ENCODE results near the gene CIPC.

The CIPC gene

GRCh38 chr14:77065851-77066577, 32.0 kb upstream of the CIPC start:
- Mint-ChIP-seq H3K4me1 (no peaks in the 10 kb centered on the region), H3K4me3 (no peak overlapping the region), H3K27ac (no peak overlapping the region), H3K9me3 (no peaks in the 10 kb centered on the region), H3K36me3 (no peaks in the 10 kb centered on the region)
- ATAC-seq (no peak), DNase-seq (ENCODE audit: low spot score in 2 of 2) (no peak)

GRCh38 chr14:77066578-77067172, 31.4 kb upstream of the CIPC start:
- Mint-ChIP-seq H3K4me3 (no peak overlapping the region), H3K4me1 (no peaks in the 10 kb centered on the region), H3K27ac (no peak overlapping the region), H3K9me3 (no peaks in the 10 kb centered on the region), H3K36me3 (no peaks in the 10 kb centered on the region)
- DNase-seq (ENCODE audit: low spot score in 2 of 2), result no peak
- no peak for ATAC-seq

GRCh38 chr14:77067632-77068516, 30.2 kb upstream of the CIPC start:
- Mint-ChIP-seq H3K36me3 (no peaks in the 10 kb centered on the region), H3K4me1 (no peaks in the 10 kb centered on the region), H3K9me3 (no peaks in the 10 kb centered on the region), H3K4me3 (no peak overlapping the region), H3K27ac (no peak overlapping the region)
- peak; percentile 69 for ATAC-seq
- peak; percentile 29 to 69 for DNase-seq (ENCODE audit: low spot score in 2 of 2)

DNA sequence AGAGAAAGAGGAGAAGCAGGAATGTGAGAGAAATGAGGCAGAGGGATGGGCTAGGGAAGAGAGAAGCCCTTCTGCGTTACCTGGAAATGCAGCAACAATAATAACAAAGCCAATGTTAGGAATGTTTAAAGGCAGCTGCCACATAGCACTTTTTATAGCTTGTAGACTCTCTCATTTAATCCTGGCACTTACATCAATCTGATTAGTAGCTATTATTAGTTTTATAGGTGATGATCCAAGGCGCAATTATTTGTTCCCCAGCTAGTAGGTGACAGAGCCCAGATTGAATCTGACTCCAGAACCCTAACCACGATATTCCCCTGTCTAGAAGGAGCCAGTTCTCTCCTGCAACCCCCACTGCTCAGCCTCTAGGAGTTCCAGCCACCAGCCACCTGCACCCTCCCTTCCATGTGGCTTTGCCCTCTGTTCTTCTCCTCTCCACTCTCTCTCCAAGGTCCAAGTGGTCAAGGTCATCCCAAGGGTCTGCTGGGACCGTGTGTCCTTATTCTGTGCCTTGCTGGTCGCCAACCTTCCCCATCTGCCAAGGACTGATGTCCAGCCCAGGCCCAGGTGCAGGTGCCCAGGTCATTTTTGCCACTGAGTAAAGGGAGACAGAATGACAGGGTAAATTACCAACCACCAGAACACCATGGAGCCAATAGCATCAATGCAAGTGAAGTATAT, 29.4 kb upstream of the CIPC start:
- DNase-seq (ENCODE audit: low spot score in 2 of 2), result no peak
- no peaks in the 10 kb centered on the region for H3K9me3 Mint-ChIP-seq
- H3K27ac Mint-ChIP-seq, result no peak overlapping the region
- H3K4me1 Mint-ChIP-seq, result no peaks in the 10 kb centered on the region
- ATAC-seq, result no peak
- H3K4me3 Mint-ChIP-seq, result no peak overlapping the region
- no peaks in the 10 kb centered on the region for H3K36me3 Mint-ChIP-seq

GRCh38 chr14:77069551-77069950, 28.5 kb upstream of the CIPC start:
- no peak overlapping the region for H3K27ac Mint-ChIP-seq

DNA sequence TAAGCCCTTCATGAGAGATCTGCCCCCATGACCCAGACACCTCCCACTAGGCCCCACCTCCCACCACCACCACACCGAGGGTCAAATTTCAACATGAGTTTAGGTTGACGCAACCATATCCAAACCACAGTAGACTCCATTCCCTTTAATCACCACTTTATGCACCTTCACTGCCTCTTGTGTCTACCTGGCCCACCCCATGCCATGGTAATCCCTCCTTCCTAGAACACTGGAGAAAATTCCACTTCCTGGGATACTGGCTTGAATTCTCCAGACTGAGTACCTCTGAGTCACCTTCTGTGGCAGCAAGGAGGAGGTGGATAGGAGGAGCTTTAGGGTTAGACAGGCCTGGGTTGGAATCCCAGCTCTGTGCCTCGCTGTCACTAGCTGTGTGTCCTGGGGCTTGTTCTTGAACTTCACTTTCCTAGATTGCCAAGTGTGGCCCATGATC, 26.1 kb upstream of the CIPC start:
- Mint-ChIP-seq H3K4me3 (no peak overlapping the region), H3K27ac (no peak overlapping the region), H3K36me3 (no peaks in the 10 kb centered on the region), H3K9me3 (no peaks in the 10 kb centered on the region), H3K4me1 (no peaks in the 10 kb centered on the region)
- DNase-seq (ENCODE audit: low spot score in 2 of 2) (no peak), ATAC-seq (no peak)

More at GRCh38 chr14:77069551-77069950, 28.5 kb upstream of the CIPC start:
- no peak for DNase-seq (ENCODE audit: low spot score in 2 of 2)
- H3K36me3 Mint-ChIP-seq, result no peaks in the 10 kb centered on the region
- H3K4me3 Mint-ChIP-seq, result no peak overlapping the region
- no peak for ATAC-seq
- no peaks in the 10 kb centered on the region for H3K4me1 Mint-ChIP-seq
- H3K9me3 Mint-ChIP-seq, result no peaks in the 10 kb centered on the region

- H3K4me3 Mint-ChIP-seq, result no peak overlapping the region
- no peaks in the 10 kb centered on the region for H3K36me3 Mint-ChIP-seq
- no peak overlapping the region for H3K27ac Mint-ChIP-seq
- no peaks in the 10 kb centered on the region for H3K4me1 Mint-ChIP-seq
- no peak for ATAC-seq
- H3K9me3 Mint-ChIP-seq, result no peaks in the 10 kb centered on the region
- DNase-seq (ENCODE audit: low spot score in 2 of 2), result no peak
Measured at GRCh38 chr14:77074969-77075368, 23.1 kb upstream of the CIPC start.

GRCh38 chr14:77076113-77076631, 21.9 kb upstream of the CIPC start:
- ATAC-seq, result no peak
- Mint-ChIP-seq H3K27ac (no peak overlapping the region), H3K4me1 (no peaks in the 10 kb centered on the region), H3K4me3 (no peak overlapping the region), H3K36me3 (no peaks in the 10 kb centered on the region), H3K9me3 (no peaks in the 10 kb centered on the region)
- no peak for DNase-seq (ENCODE audit: low spot score in 2 of 2)

- DNase-seq (ENCODE audit: low spot score in 2 of 2), result no peak
Measured at GRCh38 chr14:77077040-77077439, 21.0 kb upstream of the CIPC start.

GRCh38 chr14:77082356-77082755, 15.7 kb upstream of the CIPC start:
- H3K4me1 Mint-ChIP-seq, result no peaks in the 10 kb centered on the region
- H3K4me3 Mint-ChIP-seq, result no peak overlapping the region
- ATAC-seq (no peak), DNase-seq (ENCODE audit: low spot score in 2 of 2) (no peak)
- H3K9me3 Mint-ChIP-seq, result no peaks in the 10 kb centered on the region
- no peak overlapping the region for H3K27ac Mint-ChIP-seq
- no peaks in the 10 kb centered on the region for H3K36me3 Mint-ChIP-seq

More at GRCh38 chr14:77077040-77077439, 21.0 kb upstream of the CIPC start:
- Mint-ChIP-seq H3K9me3 (no peaks in the 10 kb centered on the region), H3K4me1 (no peaks in the 10 kb centered on the region), H3K4me3 (no peak overlapping the region), H3K36me3 (no peaks in the 10 kb centered on the region), H3K27ac (no peak overlapping the region)
- no peak for ATAC-seq

DNA sequence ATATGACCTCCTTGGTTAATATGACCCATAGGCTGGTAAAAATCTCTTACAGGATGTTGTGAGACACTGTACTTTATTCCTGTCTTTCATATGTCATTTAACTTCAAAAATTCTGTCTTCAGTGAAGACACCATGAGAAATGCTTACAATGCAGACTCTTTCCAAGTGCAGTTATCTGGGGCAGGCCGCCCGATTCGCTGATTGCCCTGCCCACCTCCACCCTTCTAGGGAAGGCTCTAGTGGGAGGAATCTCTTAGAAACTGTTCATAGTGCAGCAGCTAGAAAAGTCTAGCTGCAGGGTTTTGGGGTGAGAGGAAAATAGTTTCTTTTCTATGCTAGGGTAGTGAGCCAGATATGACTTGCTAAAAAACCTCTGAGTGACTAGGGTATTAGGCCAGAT, 15.0 kb upstream of the CIPC start:
- H3K4me1 Mint-ChIP-seq, result no peaks in the 10 kb centered on the region
- no peak for ATAC-seq
- H3K27ac Mint-ChIP-seq, result no peak overlapping the region
- no peaks in the 10 kb centered on the region for H3K9me3 Mint-ChIP-seq
- no peak for DNase-seq (ENCODE audit: low spot score in 2 of 2)
- H3K4me3 Mint-ChIP-seq, result no peak overlapping the region
- no peaks in the 10 kb centered on the region for H3K36me3 Mint-ChIP-seq

- Mint-ChIP-seq H3K27ac (no peak overlapping the region), H3K4me3 (no peak overlapping the region), H3K9me3 (no peaks in the 10 kb centered on the region), H3K36me3 (no peaks in the 10 kb centered on the region), H3K4me1 (no peaks in the 10 kb centered on the region)
- ATAC-seq (no peak), DNase-seq (ENCODE audit: low spot score in 2 of 2) (no peak)
Measured at GRCh38 chr14:77084985-77085384, 13.1 kb upstream of the CIPC start.

- Mint-ChIP-seq H3K27ac (no peak overlapping the region), H3K9me3 (no peaks in the 10 kb centered on the region), H3K4me1 (no peaks in the 10 kb centered on the region), H3K4me3 (no peak overlapping the region), H3K36me3 (no peaks in the 10 kb centered on the region)
- DNase-seq (ENCODE audit: low spot score in 2 of 2) (no peak), ATAC-seq (no peak)
Measured at GRCh38 chr14:77085538-77085937, 12.5 kb upstream of the CIPC start.

GRCh38 chr14:77086017-77086727, 11.9 kb upstream of the CIPC start:
- DNase-seq (ENCODE audit: low spot score in 2 of 2) (no peak), ATAC-seq (peak; percentile 55)
- H3K9me3 Mint-ChIP-seq, result no peaks in the 10 kb centered on the region
- H3K36me3 Mint-ChIP-seq, result no peaks in the 10 kb centered on the region
- H3K4me1 Mint-ChIP-seq, result no peaks in the 10 kb centered on the region
- no peak overlapping the region for H3K4me3 Mint-ChIP-seq
- H3K27ac Mint-ChIP-seq, result no peak overlapping the region
